Liver (tissue), 3 donors: ENCODE measurements around the gene SNRPB.

Source experiments
- CTCF ChIP-seq: fragments of 150-350 bp; IDR thresholded peaks from 2 replicates; pipeline ENCODE4 v1.5.1; 2017; ENCODE audit warnings: improper control_type of control experiment, low read depth, low read length; ENCODE audit not compliant: missing input control
- JUND ChIP-seq, 2 donors: IDR thresholded peaks; 2 replicates each; pipeline ENCODE4 v1.6.1; 2016; ENCODE audit warnings: antibody characterized with exemption in 2 of 2
- NR2F2 ChIP-seq: IDR thresholded peaks from 2 replicates; pipeline ENCODE4 v1.6.1; 2016; ENCODE audit warnings: antibody characterized with exemption
- RAD21 ChIP-seq, 2 donors: IDR thresholded peaks; 2 replicates each; pipeline ENCODE4 v1.6.1; 2016; ENCODE audit warnings: antibody characterized with exemption in 2 of 2, mild to moderate bottlenecking in 2 of 2
- TAF1 ChIP-seq: conservative IDR thresholded peaks from 2 replicates; pipeline ENCODE4 v1.6.1; 2016; ENCODE audit warnings: antibody characterized with exemption, mild to moderate bottlenecking
- TF ChIP-seq, protein P1 (sequence below): IDR thresholded peaks from 2 replicates; pipeline ENCODE4 v1.6.1; 2016; ENCODE audit warnings: antibody characterized with exemption
- donor health status: healthy.
- donor health status: healthy.

- no peak for TF ChIP-seq RAD21 (IDR thresholded peaks at IDR 0.05)
- TF ChIP-seq CTCF: no peak
- no peak for TF ChIP-seq NR2F2
- no peak for TF ChIP-seq TAF1
- no peak for TF ChIP-seq JUND (IDR thresholded peaks at IDR 0.05)
- TF ChIP-seq, protein P1, sequence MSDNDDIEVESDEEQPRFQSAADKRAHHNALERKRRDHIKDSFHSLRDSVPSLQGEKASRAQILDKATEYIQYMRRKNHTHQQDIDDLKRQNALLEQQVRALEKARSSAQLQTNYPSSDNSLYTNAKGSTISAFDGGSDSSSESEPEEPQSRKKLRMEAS: no peak
These were observed 14.5 kb upstream of the SNRPB start for GRCh38 chr20:2485080-2485479.
